GM23338 (cell line): Measurements from ENCODE around the gene CERK. TPM values are rescaled to one million over a fixed set of nuclear protein-coding genes. Genes with fewer than 3 reads are reported as not detected.

Experiments
- ATAC-seq: fragments of 200-7000 bp; cut with Tn5 transposase; 3 replicates; pipeline ENCODE4 v1.9.1; 2020
- DNase-seq: peaks from one replicate; pipeline ENCODE4 v3.0.0-alpha.2; 2015; ENCODE audit warnings: low spot score
- H2AFZ ChIP-seq: fragments of 200-600 bp; sonication (generic); 2 replicates; pipeline ENCODE4 v1.8.0; 2016; ENCODE audit warnings: antibody characterized with exemption, mild to moderate bottlenecking, moderate library complexity
- H3F3A ChIP-seq: fragments of 200-600 bp; sonication (generic); replicated peaks from 2 replicates; pipeline ENCODE4 v1.8.0; 2017; ENCODE audit warnings: antibody characterized with exemption, mixed run types, low read depth
- H3K27ac ChIP-seq: fragments of 200-600 bp; sonication (generic); 2 replicates; pipeline ENCODE4 v1.6.1; 2016; ENCODE audit warnings: low read depth
- H3K27me3 ChIP-seq: fragments of 200-600 bp; sonication (generic); 2 replicates; pipeline ENCODE4 v1.8.0; 2016; ENCODE audit warnings: mild to moderate bottlenecking, mixed run types, moderate library complexity; ENCODE audit not compliant: insufficient read depth
- H3K36me3 ChIP-seq: fragments of 200-600 bp; sonication (generic); 2 replicates; pipeline ENCODE4 v1.8.0; 2016; ENCODE audit warnings: mild to moderate bottlenecking; ENCODE audit not compliant: insufficient read depth
- H3K4me1 ChIP-seq: fragments of 200-600 bp; sonication (generic); 2 replicates; pipeline ENCODE4 v1.8.0; 2016; ENCODE audit warnings: mild to moderate bottlenecking, moderate library complexity; ENCODE audit not compliant: insufficient read depth
- H3K4me2 ChIP-seq: fragments of 200-600 bp; sonication (generic); 2 replicates; pipeline ENCODE4 v1.7.1; 2017; ENCODE audit warnings: mixed run types
- H3K4me3 ChIP-seq: fragments of 200-600 bp; sonication (generic); 2 replicates; pipeline ENCODE4 v1.6.1; 2016; ENCODE audit warnings: mixed run types
- H3K79me2 ChIP-seq: fragments of 200-600 bp; sonication (generic); replicated peaks from 2 replicates; pipeline ENCODE4 v1.8.0; 2017; ENCODE audit warnings: mild to moderate bottlenecking; ENCODE audit not compliant: insufficient read depth
- H3K9me2 ChIP-seq: fragments of 200-600 bp; sonication (generic); 2 replicates; pipeline ENCODE4 v1.8.0; 2017; ENCODE audit not compliant: insufficient read depth
- H4K20me1 ChIP-seq: fragments of 200-600 bp; sonication (generic); replicated peaks from 2 replicates; pipeline ENCODE4 v1.8.0; 2017; ENCODE audit warnings: mild to moderate bottlenecking; ENCODE audit not compliant: insufficient read depth
- H3K27ac Mint-ChIP-seq: 2 replicates; pipeline ENCODE4 v1.8.0; 2020; ENCODE audit warnings: inconsistent platforms, mild to moderate bottlenecking, moderate library complexity, mixed read lengths
- H3K27me3 Mint-ChIP-seq: 3 replicates; pipeline ENCODE4 v1.8.0; 2022; ENCODE audit warnings: low read depth, mild to moderate bottlenecking, moderate library complexity, mixed read lengths, inconsistent platforms; ENCODE audit not compliant: insufficient read depth, poor library complexity
- H3K36me3 Mint-ChIP-seq: 3 replicates; pipeline ENCODE4 v1.8.0; 2021; ENCODE audit warnings: low read depth, mild to moderate bottlenecking, inconsistent platforms, moderate library complexity, mixed read lengths
- H3K4me1 Mint-ChIP-seq: 3 replicates; pipeline ENCODE4 v1.8.0; 2020; ENCODE audit warnings: mild to moderate bottlenecking, inconsistent platforms, mixed read lengths
- H3K4me3 Mint-ChIP-seq: 3 replicates; pipeline ENCODE4 v1.8.0; 2021; ENCODE audit warnings: moderate library complexity, mild to moderate bottlenecking, inconsistent platforms, mixed read lengths
- H3K9me3 Mint-ChIP-seq: 3 replicates; pipeline ENCODE4 v1.8.0; 2020; ENCODE audit warnings: moderate library complexity, mild to moderate bottlenecking, inconsistent platforms, mixed read lengths
- CREB1 ChIP-seq: fragments of 250-450 bp; sonication (Bioruptor Pico); IDR thresholded peaks from 2 replicates; pipeline ENCODE4 v1.5.0; 2020; ENCODE audit warnings: low read depth, mild to moderate bottlenecking, moderate library complexity
- EZH2phosphoT487 ChIP-seq: fragments of 200-600 bp; sonication (generic); IDR thresholded peaks from one replicate; pipeline ENCODE4 v1.8.1; 2018; ENCODE audit warnings: antibody characterized with exemption; ENCODE audit not compliant: unreplicated experiment
- JUNB ChIP-seq: IDR thresholded peaks from one replicate; pipeline ENCODE4 v1.6.1; 2016; ENCODE audit warnings: antibody characterized with exemption; ENCODE audit not compliant: unreplicated experiment
- NANOG ChIP-seq: IDR thresholded peaks from 2 replicates; pipeline ENCODE4 v1.6.1; 2016; ENCODE audit warnings: antibody characterized with exemption, borderline replicate concordance
- POLR2AphosphoS5 ChIP-seq: IDR thresholded peaks from 2 replicates; pipeline ENCODE4 v1.6.1; 2016; ENCODE audit warnings: antibody characterized with exemption, low read depth
- ZNF114 ChIP-seq: fragments of 250-450 bp; sonication (Bioruptor Pico); IDR thresholded peaks from 2 replicates; pipeline ENCODE4 v1.5.0; 2020; ENCODE audit warnings: mild to moderate bottlenecking, moderate library complexity
- ZNF331 ChIP-seq: fragments of 250-450 bp; sonication (Bioruptor Pico); IDR thresholded peaks from 2 replicates; pipeline ENCODE4 v1.5.0; 2020; ENCODE audit warnings: low read depth, mild to moderate bottlenecking, moderate library complexity
- polyA plus RNA-seq: library from polyadenylated mRNA; unstranded; fragments of >200 nt; fragmentation: Nextera tagmentation; extraction: Ambion mirVana; gene quantifications from 2 replicates; pipeline ENCODE4 v1.2.1, GENCODE V29; 2016
- total RNA-seq: library from RNA; depleted of rRNA; stranded (reverse); fragments of >200 nt; shearing (Covaris generic); gene quantifications from 2 replicates; pipeline ENCODE4 v1.2.3, GENCODE V29; 2014
- TF ChIP-seq, protein P1 (sequence below): IDR thresholded peaks from 2 replicates; pipeline ENCODE4 v1.6.1; 2016; ENCODE audit warnings: antibody characterized with exemption
- TF ChIP-seq, protein P2 (sequence below): IDR thresholded peaks from one replicate; pipeline ENCODE4 v1.6.1; 2018; ENCODE audit warnings: antibody characterized with exemption; ENCODE audit not compliant: unreplicated experiment
- TF ChIP-seq, protein P3 (sequence below), 2 experiments: fragments of 200-600 bp in 1 of 2; sonication (generic) in 1 of 2; conservative IDR thresholded peaks; 2 replicates each; pipeline versions ENCODE4 v1.5.1 to v1.6.1; 2016 to 2017; ENCODE audit warnings: antibody characterized with exemption in 2 of 2, low read depth in 2 of 2, mild to moderate bottlenecking in 2 of 2, moderate library complexity in 1 of 2

The CERK gene
- total and polyA plus RNA-seq, 2 experiments from 2014 or later, result 12.7 to 62.9 TPM

DNA sequence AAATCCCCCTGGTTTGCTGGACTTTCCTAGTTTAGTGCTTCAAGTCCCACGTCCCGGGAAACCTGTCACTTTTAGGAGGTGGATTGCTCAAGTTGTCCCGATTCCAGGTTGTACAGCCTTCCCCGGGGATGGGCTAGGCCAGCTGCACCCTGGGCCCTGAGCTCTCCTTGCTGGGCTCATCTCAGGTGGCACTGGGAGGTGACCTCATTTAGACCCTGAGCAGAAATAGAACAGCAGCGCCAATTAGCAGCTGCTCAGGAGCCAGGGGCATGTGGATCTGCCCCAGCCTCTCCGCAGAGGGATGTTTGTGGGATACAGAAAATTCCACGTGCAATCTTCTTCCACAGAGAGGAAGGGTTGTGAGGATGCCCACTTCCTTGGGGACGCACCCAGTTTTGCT, 9.6 kb upstream of the CERK start:
- Histone ChIP-seq H3K9me2 (no peaks in the 10 kb centered on the region), H3K27me3 (no peaks in the 10 kb centered on the region), H3K79me2 (no peaks in the 10 kb centered on the region), H3F3A (no peaks in the 10 kb centered on the region), H3K27ac (no peak overlapping the region), H4K20me1 (no peaks in the 10 kb centered on the region), H3K4me2 (no peak overlapping the region), H2AFZ (no peak overlapping the region), H3K4me1 (no peaks in the 10 kb centered on the region), H3K4me3 (no peak overlapping the region), H3K36me3 (no peaks in the 10 kb centered on the region)
- no peaks in the 10 kb centered on the region for H3K9me3 Mint-ChIP-seq
- no peak overlapping the region for H3K27ac Mint-ChIP-seq
- ATAC-seq (no peak), DNase-seq (no peak)
- no peak overlapping the region for H3K4me3 Mint-ChIP-seq
- no peaks in the 10 kb centered on the region; the same call in 2 of the 3 replicates for H3K4me1 Mint-ChIP-seq
- H3K27me3 Mint-ChIP-seq, result peaks cover 6% of the 10 kb centered on the region
- no peaks in the 10 kb centered on the region for H3K36me3 Mint-ChIP-seq
- TF ChIP-seq, protein P1, sequence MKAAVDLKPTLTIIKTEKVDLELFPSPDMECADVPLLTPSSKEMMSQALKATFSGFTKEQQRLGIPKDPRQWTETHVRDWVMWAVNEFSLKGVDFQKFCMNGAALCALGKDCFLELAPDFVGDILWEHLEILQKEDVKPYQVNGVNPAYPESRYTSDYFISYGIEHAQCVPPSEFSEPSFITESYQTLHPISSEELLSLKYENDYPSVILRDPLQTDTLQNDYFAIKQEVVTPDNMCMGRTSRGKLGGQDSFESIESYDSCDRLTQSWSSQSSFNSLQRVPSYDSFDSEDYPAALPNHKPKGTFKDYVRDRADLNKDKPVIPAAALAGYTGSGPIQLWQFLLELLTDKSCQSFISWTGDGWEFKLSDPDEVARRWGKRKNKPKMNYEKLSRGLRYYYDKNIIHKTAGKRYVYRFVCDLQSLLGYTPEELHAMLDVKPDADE, result no peak
- no peak for TF ChIP-seq POLR2AphosphoS5
- TF ChIP-seq, protein P2, sequence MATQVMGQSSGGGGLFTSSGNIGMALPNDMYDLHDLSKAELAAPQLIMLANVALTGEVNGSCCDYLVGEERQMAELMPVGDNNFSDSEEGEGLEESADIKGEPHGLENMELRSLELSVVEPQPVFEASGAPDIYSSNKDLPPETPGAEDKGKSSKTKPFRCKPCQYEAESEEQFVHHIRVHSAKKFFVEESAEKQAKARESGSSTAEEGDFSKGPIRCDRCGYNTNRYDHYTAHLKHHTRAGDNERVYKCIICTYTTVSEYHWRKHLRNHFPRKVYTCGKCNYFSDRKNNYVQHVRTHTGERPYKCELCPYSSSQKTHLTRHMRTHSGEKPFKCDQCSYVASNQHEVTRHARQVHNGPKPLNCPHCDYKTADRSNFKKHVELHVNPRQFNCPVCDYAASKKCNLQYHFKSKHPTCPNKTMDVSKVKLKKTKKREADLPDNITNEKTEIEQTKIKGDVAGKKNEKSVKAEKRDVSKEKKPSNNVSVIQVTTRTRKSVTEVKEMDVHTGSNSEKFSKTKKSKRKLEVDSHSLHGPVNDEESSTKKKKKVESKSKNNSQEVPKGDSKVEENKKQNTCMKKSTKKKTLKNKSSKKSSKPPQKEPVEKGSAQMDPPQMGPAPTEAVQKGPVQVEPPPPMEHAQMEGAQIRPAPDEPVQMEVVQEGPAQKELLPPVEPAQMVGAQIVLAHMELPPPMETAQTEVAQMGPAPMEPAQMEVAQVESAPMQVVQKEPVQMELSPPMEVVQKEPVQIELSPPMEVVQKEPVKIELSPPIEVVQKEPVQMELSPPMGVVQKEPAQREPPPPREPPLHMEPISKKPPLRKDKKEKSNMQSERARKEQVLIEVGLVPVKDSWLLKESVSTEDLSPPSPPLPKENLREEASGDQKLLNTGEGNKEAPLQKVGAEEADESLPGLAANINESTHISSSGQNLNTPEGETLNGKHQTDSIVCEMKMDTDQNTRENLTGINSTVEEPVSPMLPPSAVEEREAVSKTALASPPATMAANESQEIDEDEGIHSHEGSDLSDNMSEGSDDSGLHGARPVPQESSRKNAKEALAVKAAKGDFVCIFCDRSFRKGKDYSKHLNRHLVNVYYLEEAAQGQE, result no peak
- no peak for TF ChIP-seq EZH2phosphoT487
- no peak for TF ChIP-seq ZNF114 (CRISPR knock-in tag)
- no peak for TF ChIP-seq NANOG
- no peak for TF ChIP-seq JUNB
- TF ChIP-seq ZNF331 (CRISPR knock-in tag), result no peak

DNA sequence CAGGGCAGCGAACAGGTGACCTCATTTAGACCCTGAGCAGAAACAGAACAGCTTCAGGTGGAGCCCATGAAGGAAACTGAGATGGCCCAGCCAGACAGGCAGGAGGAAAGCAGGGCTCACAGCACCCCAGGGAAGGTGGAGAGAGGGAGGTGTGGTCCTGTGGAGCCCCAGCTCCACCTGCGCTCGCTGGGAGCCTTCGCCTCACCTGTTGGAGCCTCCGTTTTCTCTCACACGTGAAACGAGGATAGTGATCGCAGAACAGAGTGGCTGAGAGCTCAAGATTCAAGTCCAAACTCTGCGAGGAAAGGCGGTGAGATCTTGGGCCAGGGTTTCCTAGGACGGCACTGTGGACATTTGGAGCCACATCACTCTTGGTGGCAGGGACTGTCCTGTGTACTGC, 8.6 kb upstream of the CERK start:
- peaks cover 8% of the 10 kb centered on the region for H3K27me3 Mint-ChIP-seq
- no peak overlapping the region for H3K4me2 ChIP-seq
- H3K4me3 ChIP-seq, result no peak overlapping the region
- H3K9me2 ChIP-seq, result no peaks in the 10 kb centered on the region
- H3K36me3 ChIP-seq, result no peaks in the 10 kb centered on the region
- H3F3A ChIP-seq, result no peaks in the 10 kb centered on the region
- H3K27ac Mint-ChIP-seq, result no peak overlapping the region
- no peaks in the 10 kb centered on the region for H3K27me3 ChIP-seq
- DNase-seq (no peak), ATAC-seq (no peak)
- H3K9me3 Mint-ChIP-seq, result no peaks in the 10 kb centered on the region
- H3K36me3 Mint-ChIP-seq, result no peaks in the 10 kb centered on the region
- H3K79me2 ChIP-seq, result no peaks in the 10 kb centered on the region
- H2AFZ ChIP-seq, result no peak overlapping the region
- no peak overlapping the region; the same call in 2 of the 3 replicates for H3K4me3 Mint-ChIP-seq
- TF ChIP-seq NANOG (no peak), ZNF114 (CRISPR knock-in tag) (no peak), POLR2AphosphoS5 (no peak), CREB1 (CRISPR knock-in tag) (no peak)
- TF ChIP-seq, protein P3, sequence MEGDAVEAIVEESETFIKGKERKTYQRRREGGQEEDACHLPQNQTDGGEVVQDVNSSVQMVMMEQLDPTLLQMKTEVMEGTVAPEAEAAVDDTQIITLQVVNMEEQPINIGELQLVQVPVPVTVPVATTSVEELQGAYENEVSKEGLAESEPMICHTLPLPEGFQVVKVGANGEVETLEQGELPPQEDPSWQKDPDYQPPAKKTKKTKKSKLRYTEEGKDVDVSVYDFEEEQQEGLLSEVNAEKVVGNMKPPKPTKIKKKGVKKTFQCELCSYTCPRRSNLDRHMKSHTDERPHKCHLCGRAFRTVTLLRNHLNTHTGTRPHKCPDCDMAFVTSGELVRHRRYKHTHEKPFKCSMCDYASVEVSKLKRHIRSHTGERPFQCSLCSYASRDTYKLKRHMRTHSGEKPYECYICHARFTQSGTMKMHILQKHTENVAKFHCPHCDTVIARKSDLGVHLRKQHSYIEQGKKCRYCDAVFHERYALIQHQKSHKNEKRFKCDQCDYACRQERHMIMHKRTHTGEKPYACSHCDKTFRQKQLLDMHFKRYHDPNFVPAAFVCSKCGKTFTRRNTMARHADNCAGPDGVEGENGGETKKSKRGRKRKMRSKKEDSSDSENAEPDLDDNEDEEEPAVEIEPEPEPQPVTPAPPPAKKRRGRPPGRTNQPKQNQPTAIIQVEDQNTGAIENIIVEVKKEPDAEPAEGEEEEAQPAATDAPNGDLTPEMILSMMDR (conservative IDR thresholded peaks at IDR 0.05; ENCODE audit: low read depth in 2 of 2), result no peak
- TF ChIP-seq, protein P2, result no peak
- H3K4me1 Mint-ChIP-seq, result no peaks in the 10 kb centered on the region; the same call in 2 of the 3 replicates
- H3K27ac ChIP-seq, result no peak overlapping the region
- H3K4me1 ChIP-seq, result no peaks in the 10 kb centered on the region
- H4K20me1 ChIP-seq, result no peaks in the 10 kb centered on the region
